Activated naive CD4-positive, alpha-beta T cell treated with Interleukin-2 at 50 U/mL for 16 hours (primary cell): ENCODE results near the gene TOR1AIP2.

Experiments used
- DNase-seq: peaks from one replicate; pipeline ENCODE4 v3.0.0-alpha.2; 2020

Gene TOR1AIP2

DNA sequence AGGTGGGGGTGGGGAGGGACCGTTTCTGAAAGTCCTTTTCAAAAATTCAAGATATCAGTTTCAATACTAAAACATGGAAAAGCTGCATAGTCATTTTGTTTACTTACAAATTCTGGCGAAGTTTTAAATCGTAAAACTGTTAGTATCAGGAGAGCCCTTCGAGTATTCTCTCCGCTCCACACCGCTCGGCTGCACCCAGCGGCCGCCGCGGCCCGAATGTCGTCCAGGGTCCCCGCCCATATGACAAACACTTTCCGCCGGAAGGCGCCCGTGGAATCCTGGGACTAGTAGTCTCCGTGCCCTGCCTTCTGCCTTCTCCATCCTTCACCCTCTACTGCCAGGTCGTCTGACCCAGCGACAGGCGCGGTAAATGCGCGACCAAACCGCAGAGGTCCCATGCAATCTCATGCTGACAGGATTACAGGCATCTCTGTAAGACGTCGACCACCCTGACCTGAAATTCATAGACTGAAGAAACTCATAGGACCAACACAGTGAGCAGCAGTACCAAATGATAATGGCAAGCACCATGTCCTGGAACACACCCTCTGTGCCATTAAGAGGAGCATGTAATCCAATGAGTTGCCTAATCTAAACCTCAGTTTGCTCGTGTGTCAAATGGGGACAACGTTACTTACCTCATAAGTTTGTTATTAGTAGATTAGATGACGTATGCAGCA is at the start of gene TOR1AIP2:
Gene TOR1AIP2 (minus strand): TSS at position 218 of the 680 bp plus-strand sequence. CDS start 25,138 bp downstream, outside the sequence.
- peak; percentile 91 for DNase-seq

DNA sequence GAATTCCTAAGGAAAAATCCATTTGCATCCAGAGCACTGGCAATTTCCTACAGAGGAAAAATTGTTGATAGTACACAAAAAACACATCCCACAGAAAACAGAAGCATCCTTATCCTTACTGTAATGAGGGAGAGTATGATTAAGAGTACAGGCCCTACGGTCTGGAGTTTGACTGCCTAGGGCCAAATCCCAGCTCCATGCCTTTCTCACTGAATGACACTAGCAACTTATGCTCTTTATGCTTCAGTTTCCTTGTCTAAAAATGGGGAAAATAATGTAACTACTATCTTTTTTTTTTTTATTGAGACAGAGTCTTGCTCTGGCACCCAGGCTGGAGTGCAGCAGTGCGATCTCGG is 49.2 kb upstream of the TOR1AIP2 start:
- no peak for DNase-seq

DNA sequence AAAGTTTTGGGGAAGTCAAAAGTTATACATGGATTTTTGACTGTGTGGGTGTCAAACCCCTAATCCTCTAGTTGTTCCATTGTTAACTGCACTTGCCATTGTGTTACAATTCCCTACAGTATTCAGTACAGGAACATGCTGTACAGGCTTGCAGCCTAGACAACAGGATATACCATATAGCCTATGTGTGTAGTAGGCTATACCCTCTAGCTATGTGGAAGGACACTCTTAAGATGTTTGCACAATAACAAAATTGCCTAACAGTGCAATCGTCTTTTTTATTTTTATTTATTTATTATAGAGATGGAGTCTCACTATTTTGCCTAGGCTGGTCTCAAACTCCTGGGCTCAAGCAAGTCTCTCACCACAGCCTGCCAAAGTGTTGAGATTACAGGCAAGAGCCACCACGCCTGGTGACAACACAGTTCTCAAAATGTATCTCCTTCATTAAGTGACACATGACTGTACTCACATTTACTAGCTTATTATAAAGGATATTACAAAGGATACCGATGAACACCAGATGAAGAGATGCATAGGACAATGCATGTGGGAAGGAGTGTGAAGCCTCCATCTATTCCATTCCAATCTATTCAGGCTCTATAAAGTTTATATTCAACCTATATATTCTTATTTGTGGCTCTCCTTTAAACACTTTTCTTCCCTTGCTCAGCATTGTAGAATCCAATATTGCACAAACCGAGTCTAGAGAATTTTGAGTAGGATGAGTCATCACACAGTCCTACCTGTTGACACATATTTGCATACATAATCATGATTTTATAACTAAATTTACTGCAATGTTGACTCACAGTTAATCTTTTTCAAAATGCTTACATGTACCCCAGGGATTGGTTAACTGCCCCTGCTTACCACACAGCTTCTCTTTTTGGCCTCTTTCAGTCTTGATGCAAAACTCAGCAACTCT is 48.6 kb upstream of the TOR1AIP2 start:
- DNase-seq: no peak

DNA sequence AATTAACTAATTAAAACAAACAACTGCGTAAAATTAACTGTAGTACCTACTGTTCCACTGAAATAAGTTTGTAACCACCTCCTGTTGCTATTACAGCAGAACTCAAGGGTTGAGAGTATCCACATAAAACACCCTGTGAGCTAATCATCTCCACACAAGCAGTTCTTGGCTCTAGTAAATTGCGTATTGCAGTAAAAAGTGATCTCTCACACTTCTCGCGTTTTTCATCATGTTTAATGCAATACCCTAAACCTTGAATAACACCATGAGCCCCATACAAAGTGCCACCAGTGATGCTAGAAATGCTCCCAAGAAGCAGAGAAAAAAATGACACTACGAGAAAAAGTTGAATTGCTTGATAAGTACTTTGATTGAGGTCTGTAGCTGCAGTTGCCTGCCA is 47.7 kb upstream of the TOR1AIP2 start:
- no peak for DNase-seq

DNA sequence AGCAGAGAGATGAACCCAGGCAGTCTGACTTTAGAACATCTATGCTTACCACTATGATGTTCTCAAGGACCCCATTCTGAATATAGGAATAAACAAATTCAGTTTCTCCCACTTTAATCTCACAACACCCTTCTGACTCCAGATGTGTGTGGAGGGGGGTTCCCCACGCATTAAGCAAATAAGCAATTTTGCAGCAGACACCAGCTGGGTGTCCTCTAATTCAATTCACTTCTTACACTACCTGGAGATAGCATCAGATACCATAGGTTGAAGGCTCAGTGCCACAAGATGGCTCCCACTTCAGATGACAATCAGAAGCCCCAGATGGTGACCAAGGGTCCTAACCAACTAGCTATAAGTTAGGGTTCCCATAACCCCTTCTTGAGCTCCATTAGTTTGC is 46.7 kb upstream of the TOR1AIP2 start:
- no peak for DNase-seq

DNA sequence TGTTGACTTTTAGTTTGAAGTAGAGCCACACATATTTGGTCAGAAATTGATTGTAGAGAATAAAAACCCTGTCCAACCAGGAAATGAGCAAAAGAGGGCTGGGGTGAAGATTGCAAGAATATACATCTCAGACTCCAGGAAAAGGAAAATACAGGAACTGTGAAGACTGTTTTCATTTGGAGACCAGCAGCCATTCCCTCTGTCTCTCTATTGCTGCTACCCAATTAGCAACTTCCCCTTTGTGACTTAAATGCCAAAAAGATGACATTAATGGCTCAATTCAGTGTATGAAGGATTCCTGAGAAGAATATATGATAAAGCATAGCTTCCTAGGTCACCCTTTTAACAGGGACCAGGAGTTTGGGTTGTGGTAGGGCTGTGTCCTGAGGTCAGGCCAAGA is 45.4 kb upstream of the TOR1AIP2 start:
- no peak for DNase-seq

DNA sequence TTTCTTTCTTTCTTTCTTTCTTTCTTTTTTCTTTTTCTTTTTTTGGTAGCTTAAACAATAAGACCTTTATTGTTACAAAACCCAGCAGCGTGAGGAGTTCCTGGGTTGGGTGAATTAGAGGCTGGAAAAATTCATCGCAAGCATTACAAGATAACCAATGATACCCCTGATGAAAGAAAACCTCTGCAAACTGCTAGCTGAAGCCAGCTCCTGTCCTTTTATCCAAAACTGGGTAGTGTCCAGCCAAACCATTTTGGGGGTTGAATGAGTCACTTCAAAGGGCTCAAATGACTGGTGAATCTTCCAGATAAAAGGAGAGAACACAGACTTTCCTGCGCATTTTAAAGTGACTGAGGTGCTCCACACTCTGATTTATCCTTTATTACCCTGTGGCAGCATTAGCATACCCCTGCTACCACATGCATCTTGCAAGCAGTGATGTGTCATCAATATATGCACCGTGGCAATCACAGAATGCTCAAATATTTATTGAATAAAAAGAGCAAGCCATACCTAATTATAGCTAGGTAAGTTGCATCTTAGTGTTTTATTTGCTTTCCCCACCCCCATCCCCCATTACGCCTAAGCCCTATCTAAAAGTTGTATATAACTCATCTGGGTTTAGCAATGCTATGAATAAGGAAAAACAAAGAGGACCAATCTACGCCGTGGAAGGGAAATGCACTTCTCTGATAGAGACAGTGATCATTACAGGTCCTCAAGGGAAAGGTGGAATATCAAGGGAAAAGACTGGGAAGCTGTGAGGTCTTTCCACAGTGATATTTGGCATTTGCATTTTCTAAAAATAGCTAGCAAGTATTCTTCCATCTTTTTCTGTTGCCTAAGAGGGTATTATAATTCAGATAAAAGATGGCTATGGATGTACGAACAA is 44.6 kb upstream of the TOR1AIP2 start:
- DNase-seq: no peak

DNA sequence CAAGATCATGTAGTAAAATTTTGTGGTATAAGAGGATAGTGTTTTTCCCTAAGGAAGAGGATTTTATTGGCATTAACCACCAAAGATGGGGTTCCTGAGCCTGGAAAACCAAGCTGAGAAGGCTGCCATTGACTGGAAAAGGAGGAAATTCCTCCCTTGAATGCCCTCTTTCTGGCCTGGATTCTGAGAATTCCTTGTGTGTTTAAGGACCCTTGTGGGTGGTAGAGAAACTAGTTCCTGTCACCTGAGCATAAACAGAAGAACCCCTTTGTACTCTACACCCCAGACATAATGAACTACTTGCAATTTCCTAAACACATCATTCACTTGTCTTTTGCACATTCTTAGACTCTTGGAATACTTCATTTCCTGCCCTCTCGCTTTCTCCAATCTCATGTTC is 43.9 kb upstream of the TOR1AIP2 start:
- no peak for DNase-seq

DNA sequence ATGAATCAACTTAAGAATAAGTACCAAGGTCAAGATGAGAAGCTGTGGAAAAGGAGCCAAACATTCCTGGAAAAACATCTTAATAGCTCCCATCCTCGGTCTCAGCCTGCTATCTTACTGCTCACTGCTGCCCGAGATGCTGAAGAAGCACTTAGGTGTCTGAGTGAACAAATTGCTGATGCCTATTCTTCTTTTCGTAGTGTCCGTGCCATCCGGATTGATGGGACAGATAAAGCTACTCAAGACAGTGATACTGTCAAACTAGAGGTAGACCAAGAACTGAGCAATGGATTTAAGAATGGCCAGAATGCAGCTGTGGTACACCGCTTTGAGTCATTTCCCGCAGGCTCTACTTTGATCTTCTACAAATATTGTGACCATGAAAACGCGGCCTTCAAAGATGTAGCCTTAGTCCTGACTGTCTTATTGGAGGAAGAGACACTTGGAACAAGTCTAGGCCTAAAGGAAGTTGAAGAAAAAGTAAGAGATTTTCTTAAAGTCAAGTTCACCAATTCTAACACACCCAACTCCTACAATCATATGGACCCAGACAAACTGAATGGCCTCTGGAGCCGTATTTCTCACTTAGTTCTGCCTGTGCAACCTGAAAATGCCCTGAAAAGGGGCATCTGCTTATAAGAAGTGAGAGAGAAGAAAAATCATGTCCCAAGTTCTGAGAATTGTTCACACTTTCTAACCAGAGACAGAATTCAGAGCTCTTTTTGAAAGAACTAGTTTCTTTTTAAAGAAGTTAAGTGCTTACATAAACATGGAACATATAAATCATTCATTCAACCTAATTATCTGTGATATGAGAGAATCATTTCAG is 40.2 kb upstream of the TOR1AIP2 start:
- no peak for DNase-seq

DNA sequence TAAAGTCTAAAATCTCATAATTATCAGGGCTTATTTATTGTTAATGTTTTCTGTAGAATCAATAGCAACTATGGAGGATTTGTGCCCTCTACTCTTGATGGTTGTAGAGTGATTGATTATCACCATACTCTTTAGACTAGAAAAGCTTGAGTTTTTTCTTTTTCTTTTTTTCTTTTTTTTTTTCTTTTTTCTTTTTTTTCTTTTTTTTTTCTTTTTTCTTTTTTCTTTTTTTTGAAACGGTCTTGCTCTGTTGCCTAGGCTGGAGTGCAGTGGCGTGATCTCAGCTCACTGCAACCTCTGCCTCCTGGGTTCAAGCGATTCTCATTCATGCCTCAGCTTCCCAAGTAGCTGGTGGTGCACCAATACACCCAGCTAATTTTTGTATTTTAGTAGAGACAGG is 34.2 kb upstream of the TOR1AIP2 start:
- DNase-seq: no peak

DNA sequence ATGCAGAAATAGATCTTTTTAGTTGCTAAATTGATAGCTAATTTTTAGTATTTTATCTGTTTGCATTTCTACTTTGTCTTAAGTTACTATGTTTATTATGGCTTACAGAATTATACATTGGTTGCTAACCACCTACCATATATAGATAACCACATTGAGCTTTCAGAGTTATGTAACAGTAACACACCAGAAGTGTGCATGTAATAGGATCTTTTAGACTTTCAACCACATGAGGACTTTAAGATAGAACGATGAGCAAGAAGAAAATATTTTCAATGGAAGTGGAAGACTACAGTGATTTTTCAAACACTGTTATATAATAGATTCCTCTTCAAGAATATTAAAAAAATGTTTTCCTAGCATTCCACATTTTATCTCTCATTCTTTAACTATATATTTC is 33.3 kb upstream of the TOR1AIP2 start:
- no peak for DNase-seq

DNA sequence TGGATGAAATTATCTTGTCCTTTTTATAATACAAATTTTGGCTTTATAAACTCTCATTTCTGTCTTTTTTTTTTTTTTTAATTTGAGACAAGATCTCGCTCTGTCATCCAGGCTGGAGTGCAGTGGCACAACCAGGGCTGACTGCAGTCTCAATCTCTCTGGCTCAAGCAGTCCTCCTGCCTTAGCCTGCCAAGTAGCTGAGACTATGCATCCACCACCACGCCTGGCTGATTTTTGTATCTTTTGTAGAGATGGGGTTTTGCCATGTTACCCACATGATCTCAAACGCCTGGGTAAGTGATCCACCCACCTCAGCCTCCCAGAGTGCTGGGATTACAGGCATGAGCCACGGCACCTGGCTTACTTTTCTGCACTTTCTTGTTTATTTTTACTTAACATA is 12.0 kb upstream of the TOR1AIP2 start:
- DNase-seq: no peak

DNA sequence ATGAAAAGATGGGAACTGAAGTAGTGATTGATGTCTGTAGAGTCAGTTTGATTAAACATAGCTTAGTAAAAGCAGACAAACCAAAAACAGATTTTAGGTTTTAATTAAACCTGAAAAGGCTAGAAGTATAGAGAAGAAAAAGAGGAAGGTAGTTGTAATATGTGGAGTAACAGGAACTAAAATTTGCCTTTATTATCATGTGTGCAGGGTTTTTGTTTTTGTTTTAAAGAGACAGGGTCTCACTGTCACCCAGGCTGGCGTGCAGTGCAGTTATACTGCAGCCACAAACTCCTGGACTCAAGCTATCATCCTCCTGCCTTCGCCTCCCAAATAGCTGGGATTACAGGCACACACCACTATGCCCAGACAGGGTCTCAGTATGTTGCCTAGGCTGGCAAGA is 10.5 kb upstream of the TOR1AIP2 start:
- DNase-seq: no peak

DNA sequence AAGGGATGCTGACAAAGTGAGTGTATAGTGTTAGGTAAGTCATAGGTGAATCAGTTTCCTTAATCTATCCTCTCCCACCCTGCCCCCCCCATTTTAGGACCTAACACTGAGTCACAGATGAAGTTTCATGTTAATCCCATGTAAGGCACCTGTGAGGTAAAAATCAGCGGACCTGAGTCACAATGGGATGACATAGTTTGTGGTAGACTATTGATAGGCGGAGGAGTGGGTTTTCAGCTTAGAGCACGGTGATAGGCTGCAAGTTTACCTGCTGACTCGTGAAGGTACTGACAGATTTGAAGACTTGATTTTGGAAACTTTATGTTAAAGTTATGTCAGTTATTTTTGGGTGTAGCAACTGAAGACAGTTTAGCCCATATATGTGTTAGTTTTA is 6.1 kb upstream of the TOR1AIP2 start:
- DNase-seq: peak; percentile 61

DNA sequence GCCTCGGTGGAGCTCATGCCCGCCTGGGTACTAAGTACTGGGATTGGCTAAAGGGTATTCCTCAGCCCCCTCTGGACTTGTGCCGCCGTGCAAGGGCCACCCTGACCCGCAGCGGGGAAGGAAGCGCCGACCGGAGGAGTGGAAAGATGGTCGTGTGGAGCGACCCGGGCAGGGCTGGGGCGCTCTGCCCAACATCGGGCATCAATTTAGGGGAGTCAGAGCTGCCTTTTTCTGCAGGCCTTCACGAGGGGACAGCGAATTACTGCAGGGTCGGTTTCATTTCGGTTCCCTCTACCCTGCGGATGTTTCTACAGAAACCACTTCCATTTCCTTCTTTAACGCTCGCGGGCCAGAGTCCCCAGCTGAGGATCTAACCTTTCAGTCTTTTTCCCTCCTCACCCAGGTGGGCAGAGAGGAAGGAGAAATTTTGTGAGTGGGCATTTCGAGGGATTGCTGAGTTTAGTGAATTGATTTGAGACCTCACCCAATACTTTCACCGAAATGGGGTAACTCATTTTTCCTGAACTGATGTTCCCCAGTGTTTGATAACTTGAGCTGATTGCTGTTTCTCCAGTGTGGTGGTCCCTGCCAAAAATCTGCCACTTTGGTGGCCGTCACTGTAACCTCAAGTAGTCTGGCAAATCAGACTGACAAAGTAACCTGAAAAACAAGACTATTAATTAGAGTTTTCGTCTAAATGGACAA is 5.6 kb upstream of the TOR1AIP2 start:
- DNase-seq: no peak

DNA sequence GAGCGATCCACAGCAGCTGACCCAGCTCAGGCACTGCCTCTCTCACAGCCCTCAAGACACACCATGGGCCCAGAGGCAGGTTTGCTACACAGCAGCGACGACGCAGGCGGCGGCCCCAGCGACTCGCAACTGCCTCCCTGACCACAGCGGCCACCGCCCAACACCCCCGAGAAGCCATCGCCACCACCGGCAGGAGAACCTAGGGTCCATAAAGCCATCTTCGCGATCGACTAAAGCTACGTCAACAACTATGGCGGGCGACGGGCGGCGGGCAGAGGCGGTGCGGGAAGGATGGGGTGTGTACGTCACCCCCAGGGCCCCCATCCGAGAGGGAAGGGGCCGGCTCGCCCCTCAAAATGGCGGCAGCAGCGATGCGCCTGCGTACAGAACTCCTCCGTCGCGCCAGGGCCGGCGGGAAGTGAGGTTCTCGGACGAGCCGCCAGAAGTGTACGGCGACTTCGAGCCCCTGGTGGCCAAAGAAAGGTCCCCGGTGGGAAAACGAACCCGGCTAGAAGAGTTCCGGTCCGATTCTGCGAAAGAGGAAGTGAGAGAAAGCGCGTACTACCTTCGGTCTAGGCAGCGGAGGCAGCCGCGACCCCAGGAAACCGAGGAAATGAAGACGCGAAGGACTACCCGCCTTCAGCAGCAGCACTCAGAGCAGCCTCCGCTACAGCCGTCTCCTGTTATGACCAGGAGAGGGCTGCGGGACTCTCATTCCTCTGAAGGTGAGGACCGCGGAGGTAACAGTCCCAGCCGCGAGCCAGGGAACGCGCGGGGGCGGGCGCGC is 4.8 kb upstream of the TOR1AIP2 start, which contains the start of gene TOR1AIP1:
Gene TOR1AIP1 (plus strand): TSS at position 33 of the 787 bp plus-strand sequence. CDS start 218 bp downstream, at position 251.
- DNase-seq: peak; percentile 98

DNA sequence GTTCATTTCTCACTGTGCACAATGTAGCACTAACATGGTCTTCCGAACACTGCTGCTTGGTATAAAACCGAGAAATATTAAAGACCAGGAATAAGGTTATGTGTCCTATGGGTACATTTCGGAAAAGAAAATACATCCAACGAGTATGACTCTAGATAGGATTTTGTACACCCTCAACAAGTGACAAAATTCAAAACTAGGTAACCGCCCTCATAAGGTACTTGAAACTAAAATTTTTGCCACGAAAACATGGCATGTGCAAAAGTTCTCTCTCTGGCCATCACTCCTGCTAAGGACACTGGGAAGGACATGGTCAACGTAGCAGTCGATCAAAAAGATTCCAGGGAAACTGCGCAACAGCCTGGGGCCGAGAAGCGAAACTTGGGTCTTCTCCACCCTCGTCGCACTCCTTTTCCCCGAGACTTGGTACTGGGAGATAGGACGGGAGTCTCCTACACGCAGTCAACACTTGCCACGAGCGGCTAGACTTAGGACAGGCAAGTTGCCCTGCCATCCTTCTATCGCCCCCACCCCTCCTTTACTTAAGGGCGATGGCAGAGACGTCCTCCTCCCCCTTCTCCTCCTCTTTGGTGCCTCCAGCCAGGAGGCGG is 4.1 kb upstream of the TOR1AIP2 start:
- DNase-seq: no peak

DNA sequence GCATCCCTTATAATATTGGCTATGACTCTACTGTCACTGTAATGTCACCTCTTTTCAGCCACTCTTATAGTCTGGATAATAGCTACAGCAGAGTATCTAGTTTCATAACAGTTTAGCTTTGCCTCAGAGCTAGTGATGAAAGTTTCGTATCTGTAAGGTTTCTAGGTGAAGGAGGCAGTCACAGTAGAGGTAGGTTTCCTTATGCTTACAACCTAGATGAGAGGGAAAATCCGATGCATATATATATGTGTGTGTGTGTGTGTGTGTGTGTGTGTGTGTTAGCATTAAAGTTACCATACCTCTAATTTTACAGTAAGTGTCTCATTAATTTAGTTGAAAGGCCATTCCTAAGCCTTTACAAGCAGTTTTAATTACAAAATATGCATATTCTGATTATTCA is 2.2 kb upstream of the TOR1AIP2 start:
- DNase-seq: no peak

DNA sequence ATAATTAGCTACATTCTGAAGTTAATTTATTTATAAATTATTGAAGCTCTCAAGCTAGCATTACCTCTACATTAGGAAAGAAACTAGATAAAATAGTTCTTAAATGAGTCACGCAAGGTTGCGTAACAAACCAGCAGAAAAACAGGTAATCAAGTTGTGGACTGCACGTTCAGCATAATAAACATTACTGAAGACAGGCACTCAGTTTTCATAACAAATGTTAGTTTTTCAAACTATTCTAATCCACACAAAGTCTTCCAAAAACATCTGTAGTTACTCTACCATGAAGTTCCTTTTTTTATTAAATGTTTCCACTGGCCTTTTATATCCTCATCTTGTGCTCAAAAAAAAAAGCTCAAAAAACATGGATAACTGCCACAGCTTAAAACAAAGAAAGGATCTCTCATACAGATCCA is 1.3 kb downstream of the TOR1AIP2 start:
- no peak for DNase-seq

DNA sequence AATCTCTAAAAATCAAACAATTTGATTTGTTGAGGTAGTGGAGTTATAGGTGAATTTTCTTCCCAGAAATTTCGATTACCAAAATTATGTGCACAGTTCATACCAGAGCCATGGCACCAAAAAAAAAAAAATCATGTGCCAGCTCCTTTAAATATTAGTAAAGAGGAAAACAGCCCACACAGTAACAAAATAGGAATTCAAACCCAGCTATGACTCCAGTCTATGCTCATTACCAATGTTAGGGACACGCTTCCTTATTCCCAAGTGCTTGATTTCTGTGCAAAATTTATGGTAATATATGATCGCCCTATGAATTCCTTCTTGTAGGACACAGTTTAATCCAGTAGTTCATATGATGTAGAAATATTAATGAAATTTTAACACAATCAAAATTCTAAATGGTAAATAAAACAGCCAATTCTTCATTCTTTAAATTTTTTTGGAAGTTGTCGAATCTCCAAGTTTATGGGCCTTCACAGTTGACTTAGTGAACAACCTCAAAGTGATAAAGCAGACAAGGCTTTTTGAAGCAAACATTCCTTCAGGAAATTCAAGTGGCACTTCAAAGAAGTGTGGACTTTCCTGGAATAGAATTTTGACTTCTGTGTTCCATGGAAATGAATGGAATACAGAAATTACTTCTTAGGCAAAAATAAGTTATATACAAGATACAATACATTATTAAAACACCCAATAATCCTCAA is 1.9 kb downstream of the TOR1AIP2 start:
- DNase-seq: no peak
